ENCODE measurements around the gene PDE7B.

Gene PDE7B

GRCh38 chr6:136063096-136063495 is 211.6 kb downstream of the PDE7B start:
- DNase-seq (ENCODE audit: low read depth): peak; percentile 85
- H3K4me3 ChIP-seq (ENCODE audit: low read length): no peak overlapping the region
- no peak for TF ChIP-seq CTCF (conservative IDR thresholded peaks at IDR 0.05; ENCODE audit: low read depth, low read length)

GRCh38 chr6:136066005-136066404 is 214.5 kb downstream of the PDE7B start:
- no peak overlapping the region for H3K4me3 ChIP-seq (ENCODE audit: low read length)
- no peak for TF ChIP-seq CTCF (conservative IDR thresholded peaks at IDR 0.05; ENCODE audit: low read depth, low read length)
- DNase-seq (ENCODE audit: low read depth): no peak

GRCh38 chr6:136067731-136068341 is 216.3 kb downstream of the PDE7B start:
- no peak for TF ChIP-seq CTCF (conservative IDR thresholded peaks at IDR 0.05; ENCODE audit: low read depth, low read length)
- DNase-seq (ENCODE audit: low read depth): peak; percentile 99
- no peak overlapping the region for H3K4me3 ChIP-seq (ENCODE audit: low read length)

- H3K4me3 ChIP-seq (ENCODE audit: low read length): no peak overlapping the region
- TF ChIP-seq CTCF (conservative IDR thresholded peaks at IDR 0.05; ENCODE audit: low read depth, low read length): no peak
- peak; percentile 78 for DNase-seq (ENCODE audit: low read depth)
These were observed 217.6 kb downstream of the PDE7B start for GRCh38 chr6:136069119-136069518.

GRCh38 chr6:136070815-136071214 is 219.3 kb downstream of the PDE7B start:
- no peak overlapping the region for H3K4me3 ChIP-seq (ENCODE audit: low read length)
- DNase-seq (ENCODE audit: low read depth): no peak
- TF ChIP-seq CTCF (conservative IDR thresholded peaks at IDR 0.05; ENCODE audit: low read depth, low read length): no peak

GRCh38 chr6:136072691-136073090 is 221.2 kb downstream of the PDE7B start:
- H3K4me3 ChIP-seq (ENCODE audit: low read length): no peak overlapping the region
- TF ChIP-seq CTCF (conservative IDR thresholded peaks at IDR 0.05; ENCODE audit: low read depth, low read length): no peak
- no peak for DNase-seq (ENCODE audit: low read depth)

GRCh38 chr6:136073216-136073615 is 221.7 kb downstream of the PDE7B start:
- no peak overlapping the region for H3K4me3 ChIP-seq (ENCODE audit: low read length)
- no peak for DNase-seq (ENCODE audit: low read depth)
- no peak for TF ChIP-seq CTCF (conservative IDR thresholded peaks at IDR 0.05; ENCODE audit: low read depth, low read length)

All from retinal pigment epithelial cell (primary cell).